Vein endothelial cell (primary cell): ENCODE measurements around the gene DCAF16. TPM values are rescaled to one million over a fixed set of nuclear protein-coding genes. Genes with fewer than 3 reads are reported as not detected.

Experiments
- total RNA-seq: library from RNA; depleted of rRNA; stranded (reverse); fragments of >200 nt; gene quantifications from 2 replicates; pipeline ENCODE4 v1.2.3, GENCODE V29; 2012

The DCAF16 gene
- 28.6 and 38.2 TPM in 2 replicates for total RNA-seq

GRCh38 chr4:17810260-17811077 is at the start of gene DCAF16, which contains the start of gene NCAPG:
Gene DCAF16 (minus strand): TSS chr4:17810757. CDS start chr4:17804141, 6,616 bp downstream.
Gene NCAPG (plus strand): TSS chr4:17810979. CDS start chr4:17811078, 99 bp downstream.

DNA sequence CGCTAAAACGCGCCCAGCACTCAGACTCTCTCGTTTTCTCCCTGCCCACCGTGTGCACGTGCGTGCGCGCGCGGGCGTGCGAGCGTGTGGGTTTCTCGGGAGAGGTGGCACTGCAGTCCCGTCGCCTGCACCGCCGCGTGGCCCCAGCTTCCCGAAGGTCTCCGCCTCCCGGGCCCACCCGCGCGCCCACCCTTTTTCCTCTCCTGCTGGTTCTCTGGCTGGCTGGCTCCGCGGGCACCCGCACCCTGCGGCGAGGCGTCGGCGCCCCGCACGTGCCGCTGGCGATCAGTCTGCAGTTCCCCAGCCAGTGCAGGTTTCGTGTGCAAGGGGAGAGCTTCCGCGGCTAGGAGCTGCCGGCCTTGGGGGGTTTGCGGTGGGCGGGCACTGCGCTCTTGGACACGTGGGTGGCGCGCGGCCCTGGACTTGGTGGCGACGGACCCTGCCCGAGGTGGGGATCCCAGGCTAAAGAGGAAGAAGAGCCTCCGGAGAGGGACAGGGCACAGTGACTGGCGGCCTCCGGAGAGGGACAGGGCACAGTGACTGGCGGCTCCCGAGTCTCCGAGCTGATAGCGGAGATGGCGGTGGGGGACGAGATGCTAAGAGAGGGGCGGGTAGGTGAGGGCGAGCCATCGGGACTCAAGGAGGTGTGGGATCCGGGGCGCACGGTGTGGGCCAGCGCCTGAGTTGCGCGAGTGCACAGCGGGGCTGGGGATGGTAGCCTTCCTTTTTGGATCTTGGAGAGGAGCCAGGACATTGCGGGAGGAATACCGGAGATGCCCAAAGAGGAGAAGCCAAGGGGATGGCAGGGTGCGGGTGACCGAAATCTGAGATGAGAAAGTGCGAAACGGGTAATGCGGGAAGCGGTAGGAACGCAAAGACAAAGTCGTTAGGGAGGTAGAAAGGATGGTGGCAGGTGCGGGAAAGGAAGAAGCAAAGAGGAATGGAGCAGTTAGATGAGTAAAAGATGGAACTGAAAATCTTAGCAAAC is 29.0 kb downstream of the DCAF16 start, which contains the start of gene FAM184B:
Gene FAM184B, minus strand, starts transcription at position 322 of the 988 bp plus-strand sequence. CDS start 322 bp downstream, outside the sequence.

Other genes starting within 250 kb of the DCAF16 start
- gene LAP3, start 233.6 kb downstream of the DCAF16 start, total RNA-seq, result 169 and 178 TPM in 2 replicates
- gene MED28, start 196.1 kb downstream of the DCAF16 start, total RNA-seq, result 11.9 and 13.1 TPM in 2 replicates
- not detected in 2 replicates for gene FAM184B, start 29.1 kb downstream of the DCAF16 start, total RNA-seq
- 17.6 and 39.1 TPM in 2 replicates for gene NCAPG, start 222 bp upstream of the DCAF16 start, total RNA-seq
- gene LCORL, start 211.0 kb upstream of the DCAF16 start, total RNA-seq, result 18.0 and 21.9 TPM in 2 replicates